Measurements from ENCODE around the gene PKN2.

PKN2 gene

DNA sequence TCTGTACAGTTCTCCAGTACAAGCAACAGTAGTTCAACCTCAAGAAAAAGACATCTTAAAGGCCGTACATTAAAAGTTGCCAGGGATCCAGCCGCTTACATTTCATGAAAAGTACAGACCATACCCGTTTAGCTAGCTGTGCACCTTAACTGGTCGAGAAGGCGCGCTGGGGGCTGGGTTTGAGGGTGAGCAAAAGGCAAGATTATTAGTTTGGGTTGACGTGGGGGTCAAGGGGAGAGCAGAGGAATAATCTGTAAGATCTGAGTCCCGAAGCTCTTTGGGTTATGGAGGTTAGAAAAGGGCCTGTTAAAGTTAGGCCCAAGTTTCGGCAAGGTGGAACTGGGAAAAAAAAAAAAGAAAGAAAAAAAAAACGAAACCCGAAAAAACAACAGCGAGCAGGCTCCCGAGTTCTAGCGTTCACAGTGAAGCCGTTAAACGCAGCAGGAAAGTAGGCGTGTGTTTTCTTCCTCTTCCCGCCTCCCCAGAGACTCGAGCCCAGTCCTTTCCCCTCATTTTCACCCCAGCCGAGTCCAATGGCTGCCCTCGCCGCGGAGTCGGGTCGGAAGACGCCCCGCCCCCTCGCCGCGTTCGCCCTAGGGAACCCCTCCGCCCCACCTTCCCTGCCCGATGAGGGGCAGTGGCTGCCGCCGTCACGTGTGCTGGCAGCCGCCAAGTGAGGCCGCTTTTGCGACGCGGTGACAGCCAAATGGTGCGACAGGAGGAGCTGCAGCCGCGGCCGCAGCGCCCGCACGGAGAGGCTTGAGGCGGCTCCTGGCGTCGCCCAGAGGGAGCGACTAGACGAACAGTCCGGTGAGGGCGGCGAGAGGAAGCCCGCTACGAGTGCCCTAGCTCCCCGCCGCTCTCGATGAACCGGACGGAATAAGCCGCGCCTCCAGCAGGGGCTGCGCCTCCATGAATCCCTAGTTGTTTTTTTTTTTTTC, at the start of gene PKN2:
Gene PKN2 (plus strand): TSS at position 733 of the 941 bp plus-strand sequence. CDS start 308 bp downstream, outside the sequence.
- DNase-seq (ENCODE audit: low read depth): peak; percentile 97

GRCh38 chr1:88634538-88634937, 49.5 kb upstream of the PKN2 start:
- no peak for DNase-seq (ENCODE audit: low read depth)

GRCh38 chr1:88640060-88640459, 44.0 kb upstream of the PKN2 start:
- DNase-seq (ENCODE audit: low read depth): no peak

DNA sequence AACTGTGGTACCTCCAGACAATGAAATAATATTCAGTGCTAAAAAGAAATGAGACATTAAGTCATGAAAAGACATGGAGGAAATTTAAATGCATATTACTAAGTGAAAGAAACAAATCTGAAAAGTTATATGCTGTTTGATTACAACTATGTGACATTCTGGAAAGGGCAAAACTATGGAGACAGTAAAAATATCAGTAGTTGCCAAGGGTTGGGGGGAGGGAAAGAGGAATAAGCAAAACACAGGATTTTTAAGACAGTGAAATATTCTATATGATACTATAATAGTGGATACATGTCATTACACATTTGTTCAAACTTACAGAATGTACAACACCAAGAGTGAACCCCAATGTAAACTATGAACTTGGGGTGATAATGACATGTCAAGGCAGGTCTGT, 38.2 kb upstream of the PKN2 start:
- no peak for DNase-seq (ENCODE audit: low read depth)

DNA sequence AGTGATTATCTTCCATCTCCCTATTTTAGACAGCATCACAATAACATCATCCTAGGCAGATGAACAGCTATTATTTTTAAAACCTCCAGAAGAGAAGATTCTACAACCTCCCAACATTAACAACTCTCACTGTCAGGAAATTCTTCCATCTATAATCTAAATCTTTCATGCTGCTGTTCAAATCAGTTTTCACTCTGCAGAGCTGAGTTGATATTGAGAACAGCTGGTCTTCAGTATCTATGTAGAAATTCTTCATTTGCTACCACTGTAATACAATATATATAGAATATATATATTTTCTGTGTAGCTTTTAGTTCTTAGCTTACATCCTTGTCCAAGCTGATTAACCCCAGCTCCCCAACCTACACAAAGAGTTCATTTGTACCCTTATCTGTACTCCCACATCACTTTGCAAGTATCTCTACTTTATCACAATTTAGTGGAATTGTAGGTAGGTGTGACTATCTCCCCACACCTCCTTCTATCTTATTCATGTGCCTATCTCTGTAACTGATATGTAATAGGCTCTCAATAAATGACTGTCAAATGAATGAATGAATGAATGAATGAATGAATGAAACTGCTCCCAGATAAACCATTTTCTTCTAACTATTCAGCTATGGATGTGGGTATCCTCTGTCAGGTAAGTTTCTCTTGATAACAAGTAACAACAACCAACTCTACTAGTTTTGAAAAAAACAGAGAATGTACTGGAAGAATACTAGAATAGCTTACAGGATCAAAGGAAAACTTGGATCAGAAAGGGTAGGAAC, 37.4 kb upstream of the PKN2 start:
- DNase-seq (ENCODE audit: low read depth): no peak

DNA sequence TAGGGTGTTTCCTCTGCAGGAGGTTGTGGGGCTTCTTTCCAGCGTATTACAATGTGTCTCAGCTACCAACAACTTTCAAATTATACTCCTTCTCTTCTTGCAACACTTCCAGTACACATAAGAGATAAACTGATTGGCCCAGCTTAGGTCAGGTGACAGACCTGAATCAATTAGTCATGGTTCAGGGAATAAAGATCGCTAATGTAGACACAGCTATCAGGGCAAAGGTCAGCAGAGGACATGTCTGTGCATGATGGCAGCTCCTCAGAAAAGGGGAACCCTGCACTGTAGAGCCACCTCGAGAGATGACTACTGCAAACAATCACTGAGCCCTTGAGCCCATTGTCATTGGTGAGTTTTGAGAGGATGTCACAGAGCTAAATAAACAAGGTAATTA, 36.8 kb upstream of the PKN2 start:
- no peak for DNase-seq (ENCODE audit: low read depth)

DNA sequence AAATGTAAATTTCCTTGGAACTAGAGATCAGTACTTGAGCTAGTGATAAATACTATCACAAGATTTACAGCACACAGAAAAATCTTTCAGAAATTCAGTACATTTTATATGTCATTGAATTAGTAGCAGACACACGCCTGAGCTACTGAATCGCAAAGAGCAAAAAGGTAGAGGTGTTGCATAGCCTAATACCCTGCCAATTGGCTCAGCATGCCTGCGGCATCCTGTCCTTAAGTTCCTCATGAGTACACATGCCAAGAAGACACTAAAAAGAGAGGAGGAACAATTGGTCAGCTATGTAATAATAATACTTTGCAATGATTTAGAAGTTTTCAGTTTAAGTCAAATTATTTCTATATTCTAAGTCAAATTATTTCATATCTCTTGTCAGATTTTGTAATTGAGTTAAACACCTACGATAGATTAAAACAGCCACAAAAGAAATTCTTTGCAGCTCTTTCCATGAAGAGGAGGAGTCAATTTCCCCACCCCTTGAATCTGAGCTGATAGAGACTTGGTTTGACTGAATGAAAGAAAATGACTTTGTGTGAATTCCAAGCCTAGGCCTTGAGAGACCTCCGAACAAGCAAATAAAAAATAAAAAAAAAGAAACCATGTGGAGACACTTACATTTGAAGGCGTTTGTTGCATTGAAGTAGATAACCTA, 36.2 kb upstream of the PKN2 start:
- DNase-seq (ENCODE audit: low read depth): no peak

- DNase-seq (ENCODE audit: low read depth): no peak
These were observed 35.4 kb upstream of the PKN2 start for GRCh38 chr1:88648706-88649105.

DNA sequence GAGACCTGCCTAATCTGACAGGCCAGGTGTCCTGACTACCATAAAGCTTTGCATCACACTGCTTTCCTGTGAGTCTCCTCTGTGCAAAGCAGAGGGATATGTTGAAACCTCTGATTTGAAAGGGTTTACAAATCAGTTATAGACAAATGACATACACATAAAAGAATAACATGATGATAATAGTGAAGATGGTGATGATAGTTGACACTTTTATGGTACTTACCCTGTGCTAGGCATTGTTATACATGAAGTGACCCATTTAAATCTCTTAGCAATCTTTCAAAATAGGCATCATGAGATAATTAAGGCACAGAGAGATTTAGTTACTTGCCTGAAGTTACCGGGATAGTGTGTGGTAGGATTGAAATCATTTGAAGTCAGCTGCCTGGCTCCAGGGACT, 34.1 kb upstream of the PKN2 start:
- no peak for DNase-seq (ENCODE audit: low read depth)

- DNase-seq (ENCODE audit: low read depth): no peak
These were observed 33.2 kb upstream of the PKN2 start for GRCh38 chr1:88650676-88651418.

DNA sequence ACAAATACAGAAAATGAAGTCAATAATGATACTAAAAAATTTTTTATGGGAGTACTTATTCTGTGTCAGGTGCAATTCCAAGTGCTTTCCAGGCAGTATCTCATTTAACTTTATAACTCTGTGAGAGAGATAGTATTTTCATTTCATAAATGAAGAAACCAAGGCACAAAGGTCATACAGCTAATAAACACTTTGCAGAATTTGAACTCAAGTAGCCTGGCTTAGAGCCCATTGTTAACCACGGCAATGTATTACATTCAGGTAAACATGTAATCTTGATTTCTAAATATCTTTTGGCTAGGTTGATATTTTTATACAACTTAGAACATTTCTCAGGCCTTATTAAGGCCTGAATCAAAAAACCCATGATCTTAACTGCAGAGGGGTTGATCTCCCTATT, 28.9 kb upstream of the PKN2 start:
- no peak for DNase-seq (ENCODE audit: low read depth)

GRCh38 chr1:88655685-88656299, 28.3 kb upstream of the PKN2 start:
- DNase-seq (ENCODE audit: low read depth): peak; percentile 9

DNA sequence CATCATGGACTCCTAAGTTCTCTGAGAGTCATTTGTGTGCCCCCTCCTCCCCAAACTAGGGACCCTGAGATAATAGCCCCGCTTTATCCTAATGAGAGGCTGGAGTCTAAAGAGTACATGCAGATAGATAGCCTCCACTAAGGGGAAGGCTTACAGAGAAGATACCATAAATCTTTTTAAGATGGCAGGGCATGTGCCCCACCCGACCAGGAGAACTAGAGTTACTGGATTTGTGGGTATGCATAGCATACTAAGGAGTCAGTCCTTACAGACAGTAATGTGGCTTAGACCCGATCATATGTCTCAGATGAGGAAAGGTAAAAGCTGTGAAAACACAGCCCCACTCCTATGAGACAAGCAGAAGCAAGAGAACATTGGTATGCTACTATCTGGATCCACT, 25.7 kb upstream of the PKN2 start:
- no peak for DNase-seq (ENCODE audit: low read depth)

DNA sequence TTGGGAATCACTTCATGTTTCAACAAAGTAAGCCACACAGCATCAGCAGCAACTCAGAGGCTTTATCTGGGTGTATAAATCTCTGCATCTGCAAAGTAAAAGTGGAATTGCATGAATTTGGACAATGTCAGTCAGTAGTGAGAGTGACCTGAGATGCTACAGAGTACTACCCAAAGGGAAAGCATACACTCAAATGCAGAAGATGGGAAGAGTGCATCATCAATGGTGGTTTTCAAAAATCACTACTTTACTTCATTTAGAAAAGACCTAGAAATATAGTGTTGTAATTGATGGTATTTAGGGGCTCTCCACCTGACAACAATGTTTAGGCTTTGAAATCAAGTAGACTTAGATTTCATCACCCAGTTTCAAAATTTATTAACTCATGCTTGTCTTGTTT, 24.5 kb upstream of the PKN2 start:
- DNase-seq (ENCODE audit: low read depth): no peak

- no peak for DNase-seq (ENCODE audit: low read depth)
These were observed 22.9 kb upstream of the PKN2 start for GRCh38 chr1:88661188-88661587.

GRCh38 chr1:88661951-88662699, 21.9 kb upstream of the PKN2 start:
- DNase-seq (ENCODE audit: low read depth): no peak

DNA sequence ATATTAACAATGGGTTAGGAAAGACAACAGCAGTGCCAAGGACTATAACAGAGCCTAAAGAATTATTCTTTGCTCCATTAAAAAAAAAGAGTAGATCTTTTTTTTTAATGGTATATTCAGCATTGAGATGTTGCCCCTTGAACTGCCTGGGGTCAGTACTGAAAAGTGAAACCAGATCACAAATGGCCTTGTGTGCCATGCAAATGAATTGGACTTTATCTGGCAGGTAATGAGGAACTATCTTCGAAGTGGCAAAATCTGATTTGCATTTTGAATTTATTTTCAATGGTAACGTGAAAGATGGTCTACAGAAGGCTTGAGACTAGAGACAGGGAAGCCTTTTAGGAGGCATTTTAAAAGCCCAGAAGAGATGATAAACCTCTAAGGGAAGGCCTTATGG, 21.4 kb upstream of the PKN2 start:
- DNase-seq (ENCODE audit: low read depth): no peak

DNA sequence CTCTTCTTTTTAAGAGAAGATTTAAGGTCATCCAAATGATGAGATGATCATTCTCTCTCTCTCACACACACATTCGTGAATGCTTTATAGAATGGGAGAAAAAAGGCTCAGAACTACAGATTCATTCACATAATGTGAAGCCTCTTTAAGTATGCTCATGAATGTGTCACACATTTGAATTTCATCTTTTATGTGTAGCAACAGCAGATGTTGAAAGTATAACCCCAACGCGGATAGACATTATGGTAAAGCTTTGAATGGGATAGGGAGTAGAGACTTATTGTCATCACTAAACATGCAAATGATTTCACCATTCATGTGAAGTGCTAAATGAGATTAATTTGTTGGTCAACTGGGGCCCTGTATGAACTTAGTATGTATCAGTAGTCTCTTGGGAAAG, 15.7 kb upstream of the PKN2 start:
- DNase-seq (ENCODE audit: low read depth): no peak

GRCh38 chr1:88670462-88670861, 13.6 kb upstream of the PKN2 start:
- DNase-seq (ENCODE audit: low read depth): no peak

- no peak for DNase-seq (ENCODE audit: low read depth)
These were observed 10.6 kb upstream of the PKN2 start for GRCh38 chr1:88673446-88673845.

DNA sequence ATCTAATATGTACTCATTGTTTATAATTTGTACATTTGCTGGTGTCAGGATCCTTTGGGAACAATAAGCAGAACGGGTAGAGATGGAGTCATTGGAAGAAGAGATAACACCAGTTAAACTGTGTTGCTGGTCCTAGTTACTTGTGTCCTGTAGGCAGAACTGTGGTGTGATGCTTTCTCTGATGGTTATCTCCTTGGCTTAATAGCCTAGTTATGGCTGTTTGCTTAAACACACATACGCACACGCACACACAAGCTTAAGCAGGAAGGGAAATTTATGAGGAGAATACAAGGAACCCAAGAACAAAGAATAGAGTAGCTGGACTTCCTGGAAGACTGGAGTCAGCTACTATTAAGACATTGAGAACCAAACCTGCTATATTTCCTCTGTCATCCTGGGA, 5.7 kb upstream of the PKN2 start:
- no peak for DNase-seq (ENCODE audit: low read depth)
